Islet of Langerhans (tissue), 1 donor: Measurements from ENCODE around the gene CATSPER3.

Experiments used
- FAIRE-seq: peaks from one replicate; lab custom pipeline; 2011; peaks lifted over from hg19 to GRCh38; lab: Jason Lieb, UNC

CATSPER3 gene

GRCh38 chr5:135030123-135030955 lies 62.6 kb downstream of the CATSPER3 start:
- FAIRE-seq = no peak

DNA sequence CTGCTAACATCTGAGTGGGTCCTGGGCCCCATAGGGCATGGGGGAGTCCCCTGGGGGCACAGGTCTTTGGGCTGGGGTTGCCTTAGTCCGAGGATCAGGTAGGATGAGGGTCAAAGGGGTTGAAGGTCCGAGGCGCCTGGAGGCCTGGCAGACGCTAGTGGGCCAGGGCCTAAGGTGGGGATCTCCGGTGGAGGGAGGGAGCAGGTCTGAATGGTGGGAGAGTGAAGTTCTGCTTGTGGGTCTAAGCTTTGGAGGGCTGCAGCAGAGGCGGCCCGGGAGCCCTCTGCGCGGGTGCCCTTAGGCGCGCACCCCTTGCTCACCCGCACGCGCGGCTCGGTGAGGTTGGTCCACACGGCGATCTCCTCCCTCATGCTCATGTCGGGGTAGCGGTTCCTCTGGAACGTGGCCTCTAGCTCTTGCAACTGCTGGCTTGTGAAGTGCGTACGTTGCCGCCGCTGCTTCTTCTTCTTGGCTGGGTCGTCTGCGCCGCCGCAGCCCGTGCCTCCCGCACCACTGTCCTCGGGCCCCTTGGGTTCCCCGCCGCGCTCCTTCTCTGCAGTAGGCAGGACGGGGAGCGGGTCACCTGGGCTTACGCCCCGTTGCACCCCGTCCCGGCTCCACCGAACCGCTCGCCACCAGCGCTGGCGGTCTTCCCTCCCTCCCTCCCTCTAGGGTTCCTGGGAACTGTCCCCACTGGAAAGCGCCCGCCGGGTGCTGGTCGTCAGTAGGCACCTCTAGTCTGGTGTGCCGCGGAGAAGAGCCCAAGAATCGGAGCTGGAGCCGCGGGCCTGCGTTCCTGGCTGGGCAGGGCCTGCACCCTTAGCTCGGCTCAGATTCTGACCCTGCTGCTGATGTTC lies 63.5 kb downstream of the CATSPER3 start:
- no peak for FAIRE-seq

DNA sequence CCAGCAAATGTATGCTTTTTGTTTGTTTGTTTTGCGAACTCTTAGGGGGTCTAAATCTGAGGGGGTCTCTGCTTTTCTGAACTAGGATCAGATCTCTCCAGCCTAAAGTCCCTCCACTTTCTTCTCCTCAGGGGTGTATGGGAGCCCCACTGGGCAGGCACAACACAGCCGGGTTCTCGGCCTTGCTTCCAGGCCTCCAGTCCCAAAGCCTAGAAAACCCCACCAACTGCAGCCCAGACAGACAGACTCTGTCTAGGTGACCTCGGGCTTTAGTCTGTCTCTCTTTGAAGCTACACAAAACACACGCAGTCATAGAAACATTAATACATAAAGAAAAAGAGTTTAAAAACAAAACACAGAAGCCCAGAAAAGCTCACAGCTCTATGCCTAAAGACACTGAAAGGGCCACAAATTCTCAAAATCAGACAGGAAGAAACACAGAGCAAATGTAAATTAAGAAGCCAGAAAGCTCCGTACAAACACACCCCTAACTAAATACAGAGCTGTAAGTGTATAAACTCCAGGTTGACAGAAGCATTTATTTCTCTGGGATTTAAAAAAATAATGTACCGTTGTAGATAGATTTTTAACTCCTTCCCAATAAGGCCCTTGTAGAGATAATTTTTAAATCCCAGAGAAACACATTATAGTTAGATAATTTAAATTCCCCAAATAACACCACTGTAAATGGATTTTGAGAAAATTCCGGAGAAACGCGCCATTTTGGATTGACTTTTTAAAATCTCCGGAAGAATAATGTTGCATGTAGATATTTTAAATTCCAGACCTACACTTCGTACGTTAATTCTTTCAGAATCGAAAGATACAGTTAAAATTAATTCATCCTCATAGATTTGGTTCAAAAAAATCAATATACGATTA lies 64.3 kb downstream of the CATSPER3 start:
- FAIRE-seq = peak; percentile 82

DNA sequence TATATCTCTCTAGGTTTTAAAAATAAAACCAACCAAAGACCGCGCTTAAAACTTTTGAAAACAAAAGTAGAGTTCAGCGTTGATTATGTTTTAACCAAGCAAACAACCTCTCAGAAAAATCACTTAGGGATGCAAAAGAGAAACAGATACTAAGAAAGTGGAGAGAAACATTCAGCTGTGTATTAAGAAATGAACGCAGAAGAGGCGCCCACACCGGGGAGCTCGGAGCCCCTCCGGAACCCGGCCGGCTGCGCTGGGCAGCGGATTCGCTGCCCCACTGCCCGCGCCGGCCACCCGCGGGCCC lies 64.9 kb downstream of the CATSPER3 start:
- FAIRE-seq = no peak

DNA sequence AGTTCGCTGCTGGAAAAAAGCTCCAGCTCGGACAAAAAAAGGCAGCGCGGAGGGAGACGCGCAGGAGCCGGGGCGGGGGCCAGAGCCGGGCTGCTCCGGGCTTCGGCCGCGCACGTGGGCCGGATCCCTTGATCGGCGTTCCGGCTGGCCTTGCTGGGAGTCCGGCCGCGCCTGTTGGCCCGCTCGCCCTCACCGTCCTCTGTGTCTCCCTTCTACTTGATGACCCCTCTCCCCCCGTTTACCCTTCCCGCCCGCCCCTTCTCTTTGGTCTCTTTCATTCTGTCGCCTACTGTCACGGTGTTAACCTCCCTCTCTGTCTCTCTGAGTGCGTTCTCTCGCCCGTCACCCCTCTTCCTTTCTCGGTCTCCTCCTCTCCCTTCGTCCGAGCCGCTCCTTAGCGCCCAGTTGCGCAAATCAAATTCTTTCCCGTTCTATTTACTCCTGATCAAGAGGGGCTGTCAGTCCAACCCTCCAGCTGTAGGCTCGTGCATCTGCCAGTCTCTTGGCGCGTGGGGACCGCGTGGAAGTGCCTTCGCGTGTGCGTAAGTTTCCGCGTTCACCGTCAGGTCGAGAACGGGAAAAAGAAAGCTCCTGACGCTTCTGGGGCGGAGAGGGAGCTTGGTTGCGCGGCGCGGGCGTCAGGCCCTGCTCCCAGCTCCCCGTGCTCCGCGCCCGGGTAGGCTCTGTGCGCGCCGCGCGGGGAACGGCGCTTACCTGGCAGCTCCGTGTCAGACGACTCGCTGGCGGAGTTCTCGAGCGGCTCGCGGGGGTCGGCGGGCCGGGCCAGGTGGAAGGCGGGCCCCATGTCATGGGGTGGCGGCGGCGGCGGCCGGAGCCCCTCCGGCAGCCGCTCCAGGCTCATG lies 65.5 kb downstream of the CATSPER3 start:
- FAIRE-seq = no peak

DNA sequence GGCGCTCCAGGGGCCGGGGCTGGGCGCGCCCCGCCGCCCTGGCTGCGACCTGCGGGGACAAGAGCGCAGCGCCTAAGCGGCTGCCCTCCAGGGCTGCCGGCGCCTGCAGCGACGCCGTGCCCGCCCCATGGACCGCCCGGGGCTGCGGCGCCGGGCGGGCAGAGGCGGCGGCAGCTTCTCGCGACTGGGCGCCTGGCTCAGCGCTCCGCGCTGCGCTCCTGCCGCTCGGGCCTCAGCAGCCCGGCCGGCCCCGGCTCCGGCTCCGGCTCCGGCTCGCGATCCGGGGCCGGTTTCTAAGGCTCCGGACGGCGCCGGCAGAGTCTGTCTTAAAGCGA lies 66.2 kb downstream of the CATSPER3 start, which contains the start of gene PITX1:
PITX1 (minus strand) TSS at position 328 of the 335 bp plus-strand sequence. CDS start 347 bp downstream, outside the sequence.
- no peak for FAIRE-seq

GRCh38 chr5:135034236-135034962 lies 66.7 kb downstream of the CATSPER3 start:
- FAIRE-seq = no peak

GRCh38 chr5:135034963-135035677 lies 67.4 kb downstream of the CATSPER3 start:
- no peak for FAIRE-seq

- no peak for FAIRE-seq
Measured at GRCh38 chr5:135035678-135036030, 67.9 kb downstream of the CATSPER3 start.

DNA sequence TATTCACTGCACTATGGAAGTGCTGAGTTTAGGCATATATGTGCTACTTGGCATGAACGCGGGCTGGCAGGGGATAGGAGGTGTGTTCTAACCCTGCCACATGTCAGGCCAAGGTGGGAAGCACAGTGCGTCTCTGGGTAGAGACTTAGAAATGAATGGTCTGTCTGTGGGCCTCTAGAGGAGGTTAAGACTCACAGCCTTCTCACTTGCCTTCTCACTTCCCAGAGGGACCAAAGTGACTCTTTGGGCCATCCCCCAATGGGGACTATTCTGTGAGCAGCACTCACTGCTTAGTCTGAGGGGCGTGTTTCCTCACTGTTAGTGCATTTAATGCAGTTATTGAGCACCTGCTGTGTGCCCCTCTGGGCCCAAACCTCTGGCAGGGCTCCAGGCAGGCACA lies 68.7 kb downstream of the CATSPER3 start:
- no peak for FAIRE-seq

DNA sequence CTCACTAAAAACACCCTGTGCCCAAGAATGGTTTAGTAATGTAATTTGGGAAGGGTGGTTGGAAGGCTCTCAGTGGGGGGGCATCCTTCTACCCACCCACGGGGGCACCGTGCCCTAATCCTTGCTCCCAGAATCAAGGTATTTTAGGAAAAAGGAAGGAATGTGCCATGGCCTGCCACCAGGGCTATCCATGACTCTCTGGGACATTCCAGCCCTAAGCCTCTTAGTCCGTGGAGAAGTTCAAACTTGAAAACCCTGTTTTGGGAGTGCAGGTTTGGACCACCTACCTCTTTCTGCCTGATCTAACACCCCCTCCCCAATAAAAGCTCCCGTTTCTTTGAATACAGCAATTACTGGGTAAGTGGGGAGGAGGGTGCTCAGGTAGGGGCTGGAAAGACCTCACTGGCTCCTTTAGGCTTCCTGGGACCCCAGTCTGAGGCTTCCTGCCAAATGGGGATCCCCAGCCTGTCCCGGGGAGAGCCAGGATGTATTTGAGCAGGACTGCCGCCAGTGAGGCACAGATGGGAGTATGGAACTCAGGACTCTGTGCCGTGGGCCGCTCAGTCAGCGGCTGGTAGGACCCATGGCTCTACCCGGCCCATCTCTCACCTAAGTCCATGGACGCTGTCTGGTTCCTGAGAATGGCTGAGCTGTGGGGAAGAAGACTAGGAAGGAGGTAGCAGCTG lies 70.0 kb downstream of the CATSPER3 start:
- FAIRE-seq = no peak

GRCh38 chr5:135038205-135038812 lies 70.6 kb downstream of the CATSPER3 start:
- no peak for FAIRE-seq

- no peak for FAIRE-seq
Measured at GRCh38 chr5:135038813-135039270, 71.1 kb downstream of the CATSPER3 start.

GRCh38 chr5:135039271-135040033 lies 71.7 kb downstream of the CATSPER3 start:
- FAIRE-seq = no peak

DNA sequence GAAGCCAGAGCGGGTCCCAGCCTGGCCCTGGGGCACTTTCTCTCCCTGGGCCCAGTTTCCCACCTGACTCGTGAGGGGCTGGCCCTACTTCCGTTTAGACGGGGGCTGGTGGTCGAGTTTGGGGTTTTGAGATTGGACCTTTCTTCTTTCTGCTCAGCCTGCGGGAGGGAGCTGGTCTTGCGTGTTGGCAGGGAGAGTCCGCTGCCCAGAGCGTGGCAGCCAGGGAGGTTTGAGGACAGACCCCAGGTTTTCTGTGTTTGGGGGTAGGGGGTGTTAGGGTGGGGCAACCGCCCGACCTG lies 72.3 kb downstream of the CATSPER3 start:
- FAIRE-seq = no peak

- FAIRE-seq = no peak
Measured at GRCh38 chr5:135040333-135041144, 72.8 kb downstream of the CATSPER3 start.

DNA sequence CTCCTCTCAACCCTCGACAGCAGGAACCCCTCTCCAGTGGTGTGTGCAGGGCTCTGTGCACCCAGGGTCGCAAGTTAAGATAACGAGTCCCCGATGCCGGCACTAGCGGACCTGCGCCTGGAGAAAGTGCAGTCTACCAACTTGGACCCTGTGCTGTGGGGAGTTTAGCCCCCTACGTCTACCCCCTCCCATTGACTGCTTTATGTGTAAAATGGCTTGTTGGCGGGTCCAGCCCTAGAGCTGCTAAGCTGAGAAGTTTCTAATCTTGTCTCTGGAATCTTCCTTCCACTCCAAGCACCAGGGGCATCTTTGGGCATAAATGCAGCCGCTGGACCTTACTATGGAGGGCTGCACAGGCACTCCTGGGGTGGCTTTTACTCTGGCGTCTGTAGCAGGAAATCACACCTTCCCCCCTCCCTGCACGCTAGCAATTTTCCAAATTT lies 73.5 kb downstream of the CATSPER3 start:
- FAIRE-seq = no peak

DNA sequence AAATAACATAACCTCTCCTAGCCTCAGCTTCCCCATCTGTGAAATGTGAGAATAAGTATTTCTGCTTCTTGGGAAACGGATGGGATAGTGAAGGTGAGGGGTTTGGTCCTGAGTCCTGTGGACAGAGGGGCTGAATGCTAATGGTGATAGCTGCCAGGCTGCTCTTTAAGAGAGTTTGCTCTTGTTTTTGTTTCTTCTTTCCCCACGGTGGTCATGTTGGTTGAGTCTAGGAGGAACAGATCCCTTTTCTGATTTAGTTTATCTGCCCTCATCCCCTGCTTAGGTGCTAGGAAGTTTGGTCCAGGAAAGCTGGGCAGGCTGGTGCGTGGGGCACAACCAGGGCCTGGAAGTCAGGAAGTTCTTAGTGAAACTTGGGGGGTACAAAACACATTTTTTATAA lies 74.0 kb downstream of the CATSPER3 start:
- no peak for FAIRE-seq
